PC-3 (cell line): ENCODE measurements around the gene CLIP3.

Source experiments
- EZH2 ChIP-seq: fragments of 300-600 bp; sonication (generic); IDR thresholded peaks from one replicate; pipeline ENCODE4 v1.6.1; 2017; ENCODE audit warnings: antibody characterized with exemption, mild to moderate bottlenecking, low read length; ENCODE audit not compliant: unreplicated experiment
- TF ChIP-seq, protein P1 (sequence below): fragments of 300-600 bp; sonication (generic); conservative IDR thresholded peaks from 2 replicates; pipeline ENCODE4 v1.5.1; 2017; ENCODE audit warnings: antibody characterized with exemption, low read depth, mild to moderate bottlenecking, low read length

DNA sequence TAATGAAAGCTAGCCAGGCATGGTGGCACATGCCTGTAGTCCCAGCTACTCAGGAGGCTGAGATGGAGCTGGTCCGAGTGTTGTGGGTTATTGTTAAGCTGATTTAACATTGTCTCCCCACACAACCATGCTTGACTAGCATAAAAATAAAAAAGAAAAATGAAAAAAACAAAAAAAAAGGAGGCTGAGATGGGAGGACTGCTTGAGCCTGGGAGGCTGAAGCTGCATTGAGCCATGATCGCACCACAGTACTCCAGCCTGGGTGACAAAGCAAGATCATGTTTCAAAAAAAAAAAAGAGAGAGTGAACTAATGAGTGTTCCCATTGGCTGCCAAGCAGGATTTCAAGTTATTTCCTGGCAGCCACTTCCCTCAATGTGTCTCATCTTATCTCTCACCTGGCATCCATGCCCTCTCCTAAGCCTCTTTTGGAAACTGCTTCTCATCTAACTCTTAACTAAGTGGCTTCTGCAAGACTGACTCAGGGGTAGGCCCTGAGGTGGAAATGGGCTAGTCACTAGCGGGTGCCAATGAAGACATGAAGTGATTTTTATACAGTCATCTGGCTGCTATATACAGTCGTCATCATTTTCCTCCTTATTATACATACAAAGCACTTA lies 16.5 kb upstream of the CLIP3 start:
- TF ChIP-seq, protein P1, sequence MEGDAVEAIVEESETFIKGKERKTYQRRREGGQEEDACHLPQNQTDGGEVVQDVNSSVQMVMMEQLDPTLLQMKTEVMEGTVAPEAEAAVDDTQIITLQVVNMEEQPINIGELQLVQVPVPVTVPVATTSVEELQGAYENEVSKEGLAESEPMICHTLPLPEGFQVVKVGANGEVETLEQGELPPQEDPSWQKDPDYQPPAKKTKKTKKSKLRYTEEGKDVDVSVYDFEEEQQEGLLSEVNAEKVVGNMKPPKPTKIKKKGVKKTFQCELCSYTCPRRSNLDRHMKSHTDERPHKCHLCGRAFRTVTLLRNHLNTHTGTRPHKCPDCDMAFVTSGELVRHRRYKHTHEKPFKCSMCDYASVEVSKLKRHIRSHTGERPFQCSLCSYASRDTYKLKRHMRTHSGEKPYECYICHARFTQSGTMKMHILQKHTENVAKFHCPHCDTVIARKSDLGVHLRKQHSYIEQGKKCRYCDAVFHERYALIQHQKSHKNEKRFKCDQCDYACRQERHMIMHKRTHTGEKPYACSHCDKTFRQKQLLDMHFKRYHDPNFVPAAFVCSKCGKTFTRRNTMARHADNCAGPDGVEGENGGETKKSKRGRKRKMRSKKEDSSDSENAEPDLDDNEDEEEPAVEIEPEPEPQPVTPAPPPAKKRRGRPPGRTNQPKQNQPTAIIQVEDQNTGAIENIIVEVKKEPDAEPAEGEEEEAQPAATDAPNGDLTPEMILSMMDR: no peak
- TF ChIP-seq EZH2: no peak
